Umbilical cord (tissue), 2 donors: ENCODE data around the gene ACKR2. TPM values are rescaled to one million over a fixed set of nuclear protein-coding genes. Genes with fewer than 3 reads are reported as not detected.

Source experiments
- DNase-seq: peaks from one replicate; pipeline ENCODE4 v3.0.0-alpha.2; 2015; ENCODE audit warnings: low spot score
- total RNA-seq: library from RNA; depleted of rRNA; stranded (reverse); fragments of >200 nt; gene quantifications from one replicate; pipeline ENCODE4 v1.2.3, GENCODE V29; 2014; ENCODE audit warnings: low replicate concordance; ENCODE audit not compliant: insufficient read depth

The ACKR2 gene
- total RNA-seq, result 10.4 TPM

GRCh38 chr3:42809202-42809601 is at the start of gene ACKR2:
ACKR2 (plus strand) TSS chr3:42809445; CDS start chr3:42864503, 55,058 bp downstream.
- DNase-seq, result no peak

GRCh38 chr3:42762046-42762724 is 47.1 kb upstream of the ACKR2 start:
- no peak for DNase-seq

DNA sequence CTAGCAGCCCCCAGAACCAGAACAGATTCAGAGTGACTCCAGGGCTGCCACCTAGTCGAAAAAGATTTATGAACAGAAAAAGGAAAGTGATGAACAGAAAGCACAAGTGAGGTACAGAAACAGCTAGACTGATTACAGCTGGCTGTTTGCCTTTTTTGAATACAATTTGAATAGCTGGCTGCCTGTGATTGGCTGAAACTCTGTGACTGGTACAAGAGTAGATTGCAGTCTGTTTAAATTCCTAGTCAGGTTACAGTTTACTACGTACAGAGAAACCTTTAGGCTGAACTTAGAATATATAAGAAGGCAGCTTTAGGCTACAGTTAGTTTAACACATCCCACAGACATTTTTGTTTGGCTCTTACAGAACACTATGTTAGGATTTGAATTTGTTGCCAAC is 46.2 kb upstream of the ACKR2 start:
- DNase-seq, result no peak

- DNase-seq, result no peak
Measured at GRCh38 chr3:42764115-42764514, 45.1 kb upstream of the ACKR2 start.

DNA sequence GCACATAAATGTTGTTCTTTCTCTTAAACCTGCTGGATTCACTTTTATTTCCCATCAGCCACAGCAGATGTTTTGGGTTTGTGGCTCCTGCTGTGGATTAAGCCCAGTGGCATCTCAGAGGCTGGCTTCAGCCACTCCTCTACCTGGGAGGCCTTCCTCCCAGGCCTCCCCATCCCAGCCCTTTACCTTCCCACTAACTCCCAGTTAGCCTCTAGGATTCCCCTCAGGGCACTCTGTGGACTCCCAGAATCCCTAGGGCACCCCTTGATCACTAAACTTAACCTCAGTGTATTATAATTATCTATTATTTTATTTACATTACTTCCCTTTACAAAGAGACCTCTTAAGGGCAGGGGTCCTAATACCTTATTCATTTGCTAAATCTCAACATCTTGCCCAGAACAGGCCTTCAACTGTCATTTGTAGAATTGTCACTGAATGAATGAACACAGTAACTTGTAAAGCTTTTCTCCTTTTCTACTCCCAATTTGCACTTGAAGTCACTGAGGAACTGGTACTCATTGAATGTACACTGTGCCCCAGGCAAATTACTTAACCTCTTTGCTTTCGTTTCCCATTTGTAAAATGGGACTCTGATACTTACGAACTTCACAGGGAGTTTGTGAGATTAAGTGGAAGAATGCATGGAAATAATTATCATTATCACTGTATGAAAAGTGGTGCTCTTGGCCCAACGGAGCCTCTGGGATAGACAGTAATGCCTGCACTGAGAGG is 44.5 kb upstream of the ACKR2 start:
- no peak for DNase-seq

DNA sequence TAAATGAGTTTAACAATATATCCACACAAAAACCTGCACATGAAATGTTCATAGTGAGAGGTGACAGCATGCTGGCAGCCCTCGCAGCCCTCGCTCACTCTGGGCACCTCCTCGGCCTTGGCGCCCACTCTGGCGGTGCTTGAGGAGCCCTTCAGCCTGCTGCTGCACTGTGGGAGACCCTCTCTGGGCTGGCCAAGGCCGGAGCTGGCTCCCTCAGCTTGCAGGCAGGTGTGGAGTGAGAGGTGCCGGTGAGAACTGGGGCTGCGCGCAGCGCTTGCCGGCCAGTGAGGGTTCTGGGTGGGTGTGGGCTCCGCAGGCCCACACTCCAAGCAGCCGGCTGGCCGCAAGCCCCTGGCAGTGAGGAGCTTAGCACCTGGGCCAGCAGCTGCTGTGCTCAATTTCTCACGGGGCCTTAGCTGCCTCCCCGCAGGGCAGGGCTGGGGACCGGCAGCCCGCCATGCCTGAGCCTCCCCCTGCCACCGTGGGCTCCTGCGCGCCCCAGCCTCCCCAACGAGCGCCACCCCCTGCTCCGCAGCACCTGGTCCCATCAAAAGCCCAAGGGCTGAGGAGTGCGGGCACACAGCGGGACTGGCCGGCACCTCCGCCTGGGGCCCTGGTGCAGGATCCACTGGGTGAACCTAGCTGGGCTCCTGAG is 39.6 kb upstream of the ACKR2 start:
- no peak for DNase-seq

GRCh38 chr3:42771271-42771670 is 38.0 kb upstream of the ACKR2 start:
- no peak for DNase-seq

DNA sequence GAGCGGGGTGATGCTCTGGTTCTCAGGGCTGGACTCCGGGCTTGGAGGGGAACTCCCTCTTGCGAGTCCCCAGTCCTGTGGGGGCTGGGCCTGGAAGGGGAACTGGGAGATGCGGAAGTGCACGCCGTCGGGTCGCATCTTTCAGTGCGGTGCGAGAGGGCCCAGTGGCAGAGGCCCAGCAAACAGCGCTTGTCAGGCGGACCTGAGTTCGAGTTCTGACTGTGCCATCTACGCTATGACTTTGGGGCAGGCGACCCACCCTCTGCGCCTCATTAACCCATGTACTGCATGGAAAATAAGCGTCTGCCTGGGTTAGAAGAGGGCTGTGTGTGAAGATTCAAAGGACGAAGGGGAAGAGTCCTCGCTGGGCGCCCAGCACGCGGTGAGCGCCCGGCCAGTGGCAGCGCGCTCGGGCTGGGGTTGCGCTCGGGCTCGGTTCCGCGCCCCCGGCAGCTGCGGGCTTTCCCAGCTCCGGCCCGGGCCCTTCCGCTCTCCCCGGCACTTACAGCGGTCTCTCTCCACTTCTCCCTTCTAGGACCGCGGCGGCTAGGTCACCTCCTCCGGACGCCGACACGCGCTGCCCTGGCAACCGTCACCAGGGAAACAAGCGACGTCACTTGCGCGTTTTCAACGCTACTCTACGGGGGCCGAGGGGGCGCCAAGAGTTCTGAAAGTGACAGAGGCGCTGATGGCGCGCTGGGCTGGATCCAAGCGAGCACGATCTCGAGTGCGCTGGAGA is 36.4 kb upstream of the ACKR2 start, which contains the start of gene CCDC13:
TSS of gene CCDC13 (minus strand) at position 584 of the 739 bp plus-strand sequence. CDS start 14,908 bp downstream, outside the sequence.
- DNase-seq, result peak; percentile 95

- no peak for DNase-seq
Measured at GRCh38 chr3:42773409-42773751, 35.9 kb upstream of the ACKR2 start.

- no peak for DNase-seq
Measured at GRCh38 chr3:42778644-42779043, 30.6 kb upstream of the ACKR2 start.

- no peak for DNase-seq
Measured at GRCh38 chr3:42780398-42780797, 28.8 kb upstream of the ACKR2 start.

DNA sequence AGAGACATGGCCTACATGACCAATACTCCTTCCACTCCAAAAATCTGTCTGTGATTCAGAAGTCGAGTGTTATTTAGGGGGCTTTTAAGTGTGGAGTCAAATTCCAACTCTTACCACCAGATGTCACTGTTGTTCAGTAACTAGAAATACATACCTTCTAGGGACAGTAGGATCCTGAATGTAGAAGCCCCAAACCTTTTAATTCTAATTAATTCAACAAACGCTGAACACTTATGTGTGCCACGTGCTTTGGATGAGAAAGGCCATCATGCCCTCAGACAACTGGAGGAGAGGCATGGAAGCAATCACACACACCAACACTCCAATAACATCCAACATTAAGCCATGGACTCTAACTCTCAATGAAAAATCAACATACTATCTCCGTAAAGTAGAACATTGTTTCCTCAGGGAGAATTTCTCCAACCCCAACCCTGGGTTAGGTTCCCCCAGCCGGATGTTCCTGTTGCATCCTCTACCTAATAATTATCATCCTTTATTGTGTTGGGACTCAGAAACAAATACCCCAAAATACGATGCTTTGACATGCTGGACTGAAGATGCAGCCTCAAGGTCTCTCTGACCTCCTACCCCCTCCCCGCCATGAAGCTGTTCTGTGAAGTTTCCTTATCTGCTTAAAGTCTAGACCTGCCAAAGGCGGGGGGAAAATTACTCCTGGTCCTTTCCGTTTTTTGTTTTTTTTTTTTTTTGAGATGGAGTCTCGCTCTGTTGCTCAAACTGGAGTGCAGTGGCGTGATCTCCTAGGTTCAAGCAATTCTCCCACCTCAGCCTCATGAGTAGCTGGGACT is 28.1 kb upstream of the ACKR2 start:
- peak; percentile 77 for DNase-seq

GRCh38 chr3:42786212-42786611 is 23.0 kb upstream of the ACKR2 start:
- DNase-seq, result no peak

DNA sequence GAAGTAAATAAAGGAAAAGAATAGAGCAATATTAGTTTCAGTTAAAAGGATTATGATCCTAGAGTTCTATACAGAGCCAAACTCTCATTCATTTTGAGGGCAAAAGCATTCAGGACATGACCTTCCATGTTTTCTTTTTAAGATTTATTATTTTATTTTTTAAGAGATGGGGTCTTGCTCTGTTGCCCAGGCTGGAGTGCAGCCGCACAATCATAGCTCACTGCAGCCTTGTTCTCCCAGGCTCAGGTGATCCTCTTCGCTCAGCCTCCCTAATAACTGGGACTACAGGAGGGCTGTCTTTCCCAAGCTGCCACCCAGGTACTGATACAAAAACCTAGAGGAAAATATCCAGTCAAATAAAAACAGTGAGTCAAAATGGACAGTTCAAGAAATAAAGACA is 22.6 kb upstream of the ACKR2 start:
- DNase-seq, result no peak

DNA sequence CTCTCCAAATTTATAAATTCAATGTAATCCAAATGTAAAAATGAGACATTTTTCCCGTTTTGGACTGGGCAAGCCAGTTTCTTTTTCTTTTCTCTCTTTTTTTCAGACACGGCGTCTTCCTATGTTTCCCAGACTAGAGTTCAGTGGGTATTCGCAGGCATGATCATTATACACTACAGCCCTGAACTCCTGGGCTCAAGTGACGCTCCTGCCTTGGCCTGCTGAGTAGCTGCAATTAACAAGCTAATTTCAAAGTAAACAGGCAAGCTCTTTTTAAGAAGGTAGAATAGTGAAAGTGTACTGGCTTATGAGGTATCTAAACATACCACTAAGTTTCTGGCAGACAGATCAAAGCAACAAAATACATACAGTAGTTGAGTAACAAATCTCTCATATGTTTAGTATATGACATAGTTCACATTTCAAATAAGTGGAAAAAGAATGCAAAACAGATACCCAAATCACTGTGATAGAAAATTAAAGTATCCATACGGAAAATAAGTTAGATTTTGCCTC is 18.5 kb upstream of the ACKR2 start:
- no peak for DNase-seq

GRCh38 chr3:42795621-42796181 is 13.5 kb upstream of the ACKR2 start:
- no peak for DNase-seq

DNA sequence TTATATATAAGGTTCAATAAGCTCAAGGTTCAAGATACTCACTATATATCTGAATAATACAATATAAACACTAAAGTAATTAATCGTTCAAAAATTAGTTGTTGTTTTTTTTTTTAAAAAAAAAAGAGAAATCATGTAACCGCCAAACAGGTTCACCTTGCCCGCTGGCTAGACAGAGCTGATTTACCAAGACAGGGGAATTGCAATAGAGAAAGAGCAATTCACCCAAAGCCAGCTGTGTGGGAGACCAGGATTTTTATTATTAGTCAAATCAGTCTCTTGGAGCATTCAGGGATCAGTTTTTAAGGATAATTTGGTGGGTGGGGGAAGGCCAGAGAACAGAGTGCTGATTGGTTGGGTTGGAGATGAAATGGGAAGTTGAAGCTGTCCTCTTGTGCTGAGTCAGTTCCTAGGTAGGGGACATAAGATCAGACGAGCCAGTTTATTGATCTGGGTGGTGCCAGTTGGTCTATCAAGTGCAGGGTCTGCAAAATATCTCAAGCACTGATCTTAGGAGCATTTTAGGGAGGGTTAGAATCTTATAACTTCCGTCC is 12.8 kb upstream of the ACKR2 start:
- DNase-seq, result no peak

GRCh38 chr3:42799376-42799775 is 9.9 kb upstream of the ACKR2 start:
- DNase-seq, result no peak

GRCh38 chr3:42800251-42800650 is 9.0 kb upstream of the ACKR2 start:
- DNase-seq, result no peak

- DNase-seq, result no peak
Measured at GRCh38 chr3:42801048-42801620, 8.1 kb upstream of the ACKR2 start.
